Stomach smooth muscle (tissue), 2 donors: ENCODE data around the gene ZFHX3.

Experiments
- H3K27ac ChIP-seq: one replicate; pipeline ENCODE4 v1.7.0; 2013; ENCODE audit warnings: mild to moderate bottlenecking, low read length, inconsistent platforms
- H3K27me3 ChIP-seq, 2 donors: one replicate each; pipeline ENCODE4 v1.7.0; 2013; ENCODE audit warnings: low read length in 2 of 2; ENCODE audit not compliant: insufficient read depth in 2 of 2, control insufficient read depth in 1 of 2
- H3K36me3 ChIP-seq, 2 donors: one replicate each; pipeline ENCODE4 v1.7.0; 2013; ENCODE audit warnings: low read length in 2 of 2; ENCODE audit not compliant: control insufficient read depth in 2 of 2, insufficient read depth in 2 of 2
- H3K4me1 ChIP-seq: one replicate; pipeline ENCODE4 v1.7.0; 2013; ENCODE audit warnings: low read length; ENCODE audit not compliant: control insufficient read depth, insufficient read depth
- H3K4me3 ChIP-seq, 2 donors: one replicate each; pipeline ENCODE4 v1.7.0; 2013; ENCODE audit warnings: low read length in 2 of 2
- H3K9ac ChIP-seq, 2 donors: one replicate each; pipeline ENCODE4 v1.7.0; 2013; ENCODE audit warnings: low read length in 2 of 2, mild to moderate bottlenecking in 1 of 2
- H3K9me3 ChIP-seq, 2 donors: one replicate each; pipeline ENCODE4 v1.7.0; 2013; ENCODE audit warnings: low read length in 2 of 2; ENCODE audit not compliant: control insufficient read depth in 2 of 2
- donor health status: healthy.
- donor health status: Pancreatic carcinoma.

ZFHX3 gene

GRCh38 chr16:72789921-72790320, 258.0 kb downstream of the ZFHX3 start:
- Histone ChIP-seq H3K36me3 (peaks cover 14 to 31% of the 10 kb centered on the region in 2 donors), H3K9me3 (peaks cover 0 to 3% of the 10 kb centered on the region in 2 donors), H3K27me3 (no peaks in the 10 kb centered on the region), H3K4me1 (peaks cover 24% of the 10 kb centered on the region), H3K4me3 (no peak overlapping the region), H3K9ac (no peak overlapping the region), H3K27ac (no peak overlapping the region)

- no peak overlapping the region for H3K9ac ChIP-seq
- peak overlapping the region; percentile 31 for H3K27ac ChIP-seq
- H3K36me3 ChIP-seq, result peaks cover 14 to 28% of the 10 kb centered on the region in 2 donors
- H3K27me3 ChIP-seq, result no peaks in the 10 kb centered on the region
- H3K4me1 ChIP-seq, result peaks cover 24% of the 10 kb centered on the region
- H3K4me3 ChIP-seq, result no peak overlapping the region
- peaks cover 0 to 3% of the 10 kb centered on the region in 2 donors for H3K9me3 ChIP-seq
Measured at GRCh38 chr16:72789465-72789864, 258.5 kb downstream of the ZFHX3 start.

- peaks cover 28% of the 10 kb centered on the region for H3K4me1 ChIP-seq
- H3K9me3 ChIP-seq, result peaks cover 0 to 3% of the 10 kb centered on the region in 2 donors
- no peaks in the 10 kb centered on the region for H3K27me3 ChIP-seq
- H3K4me3 ChIP-seq, result peak overlapping the region; percentile 71 to 80
- H3K9ac ChIP-seq, result no peak overlapping the region
- H3K27ac ChIP-seq, result peak overlapping the region; percentile 55
- H3K36me3 ChIP-seq, result peaks cover 14 to 20% of the 10 kb centered on the region in 2 donors
Measured at GRCh38 chr16:72788269-72788809, 259.6 kb downstream of the ZFHX3 start.

- Histone ChIP-seq H3K27ac (peak overlapping the region; percentile 55), H3K9me3 (peaks cover 0 to 3% of the 10 kb centered on the region in 2 donors), H3K9ac (peak overlapping the region; percentile 48 to 51), H3K4me3 (peak overlapping the region; percentile 71 to 80), H3K27me3 (no peaks in the 10 kb centered on the region), H3K4me1 (peaks cover 28% of the 10 kb centered on the region), H3K36me3 (peaks cover 14 to 15% of the 10 kb centered on the region in 2 donors)
Measured at GRCh38 chr16:72787514-72788268, 260.2 kb downstream of the ZFHX3 start.

- Histone ChIP-seq H3K9ac (peak overlapping the region; percentile 57 to 72), H3K36me3 (peaks cover 14 to 15% of the 10 kb centered on the region in 2 donors), H3K4me3 (peak overlapping the region; percentile 64 to 70), H3K27me3 (no peaks in the 10 kb centered on the region), H3K9me3 (peaks cover 0 to 3% of the 10 kb centered on the region in 2 donors), H3K27ac (peak overlapping the region; percentile 55), H3K4me1 (peaks cover 28% of the 10 kb centered on the region)
Measured at GRCh38 chr16:72787130-72787513, 260.8 kb downstream of the ZFHX3 start.

- peaks cover 28% of the 10 kb centered on the region for H3K4me1 ChIP-seq
- H3K27me3 ChIP-seq, result no peaks in the 10 kb centered on the region
- H3K27ac ChIP-seq, result no peak overlapping the region
- H3K4me3 ChIP-seq, result peak overlapping the region in 1 of 2 donors; percentile 52
- H3K9ac ChIP-seq, result no peak overlapping the region
- H3K36me3 ChIP-seq, result peaks cover 14 to 15% of the 10 kb centered on the region in 2 donors
- H3K9me3 ChIP-seq, result peaks cover 0 to 3% of the 10 kb centered on the region in 2 donors
Measured at GRCh38 chr16:72786606-72787005, 261.3 kb downstream of the ZFHX3 start.

- Histone ChIP-seq H3K4me1 (peaks cover 28% of the 10 kb centered on the region), H3K4me3 (peak overlapping the region; percentile 3 to 47), H3K27ac (no peak overlapping the region), H3K27me3 (no peaks in the 10 kb centered on the region), H3K36me3 (peaks cover 7 to 8% of the 10 kb centered on the region in 2 donors), H3K9ac (peak overlapping the region in 1 of 2 donors; percentile 23), H3K9me3 (no peaks in the 10 kb centered on the region)
Measured at GRCh38 chr16:72785886-72786285, 262.0 kb downstream of the ZFHX3 start.

- Histone ChIP-seq H3K9me3 (no peaks in the 10 kb centered on the region), H3K4me1 (peaks cover 28% of the 10 kb centered on the region), H3K27me3 (no peaks in the 10 kb centered on the region), H3K4me3 (no peak overlapping the region), H3K27ac (no peak overlapping the region), H3K9ac (no peak overlapping the region), H3K36me3 (peaks cover 3 to 6% of the 10 kb centered on the region in 2 donors)
Measured at GRCh38 chr16:72785171-72785570, 262.8 kb downstream of the ZFHX3 start.

- Histone ChIP-seq H3K9me3 (no peaks in the 10 kb centered on the region), H3K9ac (no peak overlapping the region), H3K27me3 (no peaks in the 10 kb centered on the region), H3K27ac (no peak overlapping the region), H3K36me3 (no peaks in the 10 kb centered on the region), H3K4me3 (no peak overlapping the region), H3K4me1 (peaks cover 21% of the 10 kb centered on the region)
Measured at GRCh38 chr16:72783716-72784318, 264.1 kb downstream of the ZFHX3 start.

- Histone ChIP-seq H3K4me1 (no peaks in the 10 kb centered on the region), H3K9ac (no peak overlapping the region), H3K27ac (no peak overlapping the region), H3K4me3 (no peak overlapping the region), H3K36me3 (no peaks in the 10 kb centered on the region), H3K27me3 (no peaks in the 10 kb centered on the region), H3K9me3 (no peaks in the 10 kb centered on the region)
Measured at GRCh38 chr16:72769876-72770275, 278.1 kb downstream of the ZFHX3 start.
